IMR-90 (cell line): ENCODE data around the gene TXNDC11. TPM values are rescaled to one million over a fixed set of nuclear protein-coding genes. Genes with fewer than 3 reads are reported as not detected.

Experiments used
- ATAC-seq: fragments of 200-7000 bp; cut with Tn5 transposase; 2 replicates; pipeline ENCODE4 v1.9.1; 2020; ENCODE audit warnings: low read depth, mild to moderate bottlenecking, moderate library complexity
- BruUV-seq: library from RNA; stranded (reverse); fragments of 400-500 nt; replicated peaks from 2 replicates; lab custom pipeline; 2021; lab: Mats Ljungman, UMichigan
- CTCF ChIA-PET: fragments of 300-600 bp; formaldehyde crosslinking; extraction: SDS; loops from one replicate; lab custom pipeline; 2021; ENCODE audit warnings: antibody characterized with exemption; lab: Yijun Ruan, JAX
- POLR2A ChIA-PET: fragments of 300-600 bp; sonication (Branson Sonifier 250); formaldehyde crosslinking; loops from one replicate; lab custom pipeline; 2022; ENCODE audit warnings: antibody characterized with exemption; ENCODE audit not compliant: unreplicated experiment; lab: Charles Lee
- DNase-seq: peaks from one replicate; pipeline ENCODE4 v3.0.0; 2013
- H2AFZ ChIP-seq: replicated peaks from 2 replicates; pipeline ENCODE3; 2013; ENCODE audit warnings: low read length, mild to moderate bottlenecking; ENCODE audit not compliant: poor library complexity
- H2AK5ac ChIP-seq: 2 replicates; pipeline ENCODE4 v1.6.1; 2013; ENCODE audit warnings: low read depth, low read length, inconsistent platforms
- H2AK9ac ChIP-seq: replicated peaks from 2 replicates; pipeline ENCODE3; 2013; ENCODE audit warnings: mild to moderate bottlenecking, low read depth, low read length, moderate library complexity; ENCODE audit not compliant: poor library complexity
- H2BK120ac ChIP-seq: 2 replicates; pipeline ENCODE4 v1.6.1; 2013; ENCODE audit warnings: low read depth, low read length, inconsistent platforms
- H2BK15ac ChIP-seq: 3 replicates; pipeline ENCODE4 v1.6.1; 2013; ENCODE audit warnings: low read depth, low read length, inconsistent platforms
- H2BK20ac ChIP-seq: 2 replicates; pipeline ENCODE4 v1.6.1; 2013; ENCODE audit warnings: low read depth, mild to moderate bottlenecking, inconsistent platforms, low read length, moderate library complexity
- H2BK5ac ChIP-seq: 2 replicates; pipeline ENCODE4 v1.6.1; 2013; ENCODE audit warnings: mild to moderate bottlenecking, low read depth, low read length, inconsistent platforms; ENCODE audit not compliant: poor library complexity, severe bottlenecking
- H3K14ac ChIP-seq: replicated peaks from 2 replicates; pipeline ENCODE4 v1.6.1; 2013; ENCODE audit warnings: low read depth, low read length, inconsistent platforms
- H3K18ac ChIP-seq: 2 replicates; pipeline ENCODE4 v1.6.1; 2013; ENCODE audit warnings: low read depth, low read length, control low read depth
- H3K23ac ChIP-seq: 2 replicates; pipeline ENCODE4 v1.6.1; 2013; ENCODE audit warnings: low read depth, low read length, inconsistent platforms
- H3K27ac ChIP-seq: 2 replicates; pipeline ENCODE4 v1.5.1; 2013; ENCODE audit warnings: mild to moderate bottlenecking, control low read depth, low read length; ENCODE audit not compliant: insufficient read depth
- H3K27me3 ChIP-seq: 2 replicates; pipeline ENCODE4 v1.6.1; 2013; ENCODE audit warnings: low read length; ENCODE audit not compliant: control insufficient read depth, insufficient read depth
- H3K36me3 ChIP-seq: 2 replicates; pipeline ENCODE4 v1.6.1; 2013; ENCODE audit warnings: low read length, mixed read lengths; ENCODE audit not compliant: control insufficient read depth, insufficient read depth
- H3K4ac ChIP-seq: 2 replicates; pipeline ENCODE4 v1.6.1; 2013; ENCODE audit warnings: low read depth, low read length, inconsistent platforms
- H3K4me1 ChIP-seq: 2 replicates; pipeline ENCODE4 v1.6.1; 2013; ENCODE audit warnings: low read length, mixed read lengths; ENCODE audit not compliant: control insufficient read depth, insufficient read depth
- H3K4me2 ChIP-seq: 2 replicates; pipeline ENCODE4 v1.6.1; 2013; ENCODE audit warnings: low read depth, mild to moderate bottlenecking, control low read depth, low read length, moderate library complexity
- H3K4me3 ChIP-seq: 2 replicates; pipeline ENCODE4 v1.5.1; 2013; ENCODE audit warnings: low read depth, mild to moderate bottlenecking, control low read depth, low read length, moderate library complexity; ENCODE audit not compliant: insufficient read depth
- H3K56ac ChIP-seq: 2 replicates; pipeline ENCODE4 v1.6.1; 2013; ENCODE audit warnings: low read length, inconsistent platforms; ENCODE audit not compliant: insufficient read depth; ENCODE audit errors: extremely low read depth
- H3K79me1 ChIP-seq, 2 experiments: 2 replicates each; pipeline ENCODE4 v1.6.1; 2013; ENCODE audit warnings: low read length in 2 of 2, inconsistent platforms in 1 of 2, low read depth in 1 of 2
- H3K9ac ChIP-seq: 2 replicates; pipeline ENCODE4 v1.6.1; 2013; ENCODE audit warnings: low read depth, low read length, control low read depth
- H3K9me1 ChIP-seq: 2 replicates; pipeline ENCODE4 v1.6.1; 2013; ENCODE audit warnings: low read length, inconsistent platforms; ENCODE audit not compliant: insufficient read depth
- H3K9me3 ChIP-seq: 2 replicates; pipeline ENCODE4 v1.6.1; 2013; ENCODE audit warnings: low read length; ENCODE audit not compliant: control insufficient read depth, insufficient read depth
- H4K20me1 ChIP-seq: 2 replicates; pipeline ENCODE4 v1.6.1; 2013; ENCODE audit warnings: low read length, inconsistent platforms; ENCODE audit not compliant: insufficient read depth
- H4K5ac ChIP-seq: 2 replicates; pipeline ENCODE4 v1.6.1; 2013; ENCODE audit warnings: mild to moderate bottlenecking, low read depth, low read length, control low read depth
- H4K8ac ChIP-seq, 2 experiments: 2 replicates each; pipeline ENCODE4 v1.6.1; 2013; ENCODE audit warnings: low read depth in 2 of 2, low read length in 2 of 2, control low read depth in 1 of 2, inconsistent platforms in 1 of 2
- H4K91ac ChIP-seq: 2 replicates; pipeline ENCODE4 v1.6.1; 2013; ENCODE audit warnings: low read depth, low read length, inconsistent platforms; ENCODE audit not compliant: insufficient read depth
- ELK1 ChIP-seq: fragments of 150-350 bp; IDR thresholded peaks from 2 replicates; pipeline ENCODE4 v1.6.1; 2016; ENCODE audit warnings: low read depth, mild to moderate bottlenecking, low read length, moderate library complexity, borderline replicate concordance
- MAFK ChIP-seq: IDR thresholded peaks from 2 replicates; pipeline ENCODE4 v1.6.1; 2012; ENCODE audit warnings: low read depth, low read length, improper control_type of control experiment
- WGBS, 2 experiments: methylation state at CpG; one replicate each; pipeline versions ENCODE4 v1.1.5 to v1.1.7; 2013; ENCODE audit warnings: missing lambda C conversion rate in 2 of 2; ENCODE audit not compliant: insufficient read length in 1 of 2; ENCODE audit errors: extremely low coverage in 2 of 2; 5-methylcytosine and 5-hydroxymethylcytosine counted together
- dilution Hi-C: fragments of 300-500 bp; cut with HindIII; formaldehyde crosslinking; loops from one replicate; pipeline ENCODE4 v1.14.3; 2018; ENCODE audit warnings: low sequenced_read_pairs; ENCODE audit not compliant: unreplicated experiment
- in situ Hi-C: fragments of 300-500 bp; cut with MboI; formaldehyde crosslinking; loops from 3 replicates; pipeline ENCODE4 v1.14.3; 2019; ENCODE audit warnings: low sequenced_read_pairs, inconsistent platforms, mixed read lengths
- intact Hi-C: fragments of 100-400 bp; cut with micrococcal nuclease; formaldehyde crosslinking; loops from 2 replicates; pipeline ENCODE4 v1.10.0; 2022
- polyA plus RNA-seq, 3 experiments: library from polyadenylated mRNA; depleted of rRNA; stranded (reverse); fragments of >200 nt; gene quantifications; 2 replicates each; pipeline ENCODE4 v1.2.3, GENCODE V29; 2012; ENCODE audit warnings: low replicate concordance in 1 of 3
- total RNA-seq: library from RNA; depleted of rRNA; stranded (reverse); fragments of >200 nt; gene quantifications from 2 replicates; pipeline ENCODE4 v1.2.3, GENCODE V29; 2012

The TXNDC11 gene
- total and polyA plus RNA-seq, 2 of the 4 experiments (the other 2 are of a cell fraction) = 25.3 to 42.9 TPM

GRCh38 chr16:11686713-11687380 lies 55.8 kb downstream of the TXNDC11 start:
- no peak overlapping the region for H4K91ac ChIP-seq
- H3K4me1 ChIP-seq = peaks cover 22% of the 10 kb centered on the region
- H3K36me3 ChIP-seq = peaks cover 35% of the 10 kb centered on the region
- H3K4ac ChIP-seq = no peak overlapping the region
- peaks cover 22 to 68% of the 10 kb centered on the region in 2 experiments for H3K79me1 ChIP-seq
- intact Hi-C loops (no loop called here), in situ Hi-C loops (no loop called here), dilution Hi-C loops (no loop called here)
- H4K8ac ChIP-seq = no peak overlapping the region
- H2BK5ac ChIP-seq = peak overlapping the region; percentile 52
- peaks cover 16% of the 10 kb centered on the region for H3K9me1 ChIP-seq
- no peak overlapping the region for H3K4me3 ChIP-seq
- peaks cover 40% of the 10 kb centered on the region for H4K20me1 ChIP-seq
- H3K9me3 ChIP-seq = no peaks in the 10 kb centered on the region
- no peak for TF ChIP-seq ELK1
- TF ChIP-seq MAFK = no peak
- H3K23ac ChIP-seq = no peak overlapping the region
- H3K9ac ChIP-seq = no peak overlapping the region
- no peak for DNase-seq
- H2AK5ac ChIP-seq = no peak overlapping the region
- H3K56ac ChIP-seq = no peak overlapping the region
- H2AFZ ChIP-seq = no peak overlapping the region
- H4K5ac ChIP-seq = no peak overlapping the region
- ChIA-PET CTCF (no interaction called here), POLR2A (no interaction called here)
- ATAC-seq = no peak
- 100% methylated on average over 1 of the region's 6 CpGs; no CpG with 5 or more reads in 1 of the 2 experiments for WGBS, 2 experiments
- BruUV-seq = no TSS peak
- peak overlapping the region; percentile 42; the same call in 1 of the 2 replicates for H3K27ac ChIP-seq
- no peak overlapping the region for H2BK20ac ChIP-seq
- H3K18ac ChIP-seq = peak overlapping the region; percentile 22; the same call in 1 of the 2 replicates
- no peak overlapping the region for H2AK9ac ChIP-seq
- peak overlapping the region; percentile 40; the same call in 1 of the 2 replicates for H3K4me2 ChIP-seq
- no peak overlapping the region for H2BK120ac ChIP-seq
- H3K14ac ChIP-seq = no peak overlapping the region
- no peaks in the 10 kb centered on the region for H3K27me3 ChIP-seq
- H2BK15ac ChIP-seq = no peak overlapping the region
